ENCODE results near the gene LAMA5.

DNA sequence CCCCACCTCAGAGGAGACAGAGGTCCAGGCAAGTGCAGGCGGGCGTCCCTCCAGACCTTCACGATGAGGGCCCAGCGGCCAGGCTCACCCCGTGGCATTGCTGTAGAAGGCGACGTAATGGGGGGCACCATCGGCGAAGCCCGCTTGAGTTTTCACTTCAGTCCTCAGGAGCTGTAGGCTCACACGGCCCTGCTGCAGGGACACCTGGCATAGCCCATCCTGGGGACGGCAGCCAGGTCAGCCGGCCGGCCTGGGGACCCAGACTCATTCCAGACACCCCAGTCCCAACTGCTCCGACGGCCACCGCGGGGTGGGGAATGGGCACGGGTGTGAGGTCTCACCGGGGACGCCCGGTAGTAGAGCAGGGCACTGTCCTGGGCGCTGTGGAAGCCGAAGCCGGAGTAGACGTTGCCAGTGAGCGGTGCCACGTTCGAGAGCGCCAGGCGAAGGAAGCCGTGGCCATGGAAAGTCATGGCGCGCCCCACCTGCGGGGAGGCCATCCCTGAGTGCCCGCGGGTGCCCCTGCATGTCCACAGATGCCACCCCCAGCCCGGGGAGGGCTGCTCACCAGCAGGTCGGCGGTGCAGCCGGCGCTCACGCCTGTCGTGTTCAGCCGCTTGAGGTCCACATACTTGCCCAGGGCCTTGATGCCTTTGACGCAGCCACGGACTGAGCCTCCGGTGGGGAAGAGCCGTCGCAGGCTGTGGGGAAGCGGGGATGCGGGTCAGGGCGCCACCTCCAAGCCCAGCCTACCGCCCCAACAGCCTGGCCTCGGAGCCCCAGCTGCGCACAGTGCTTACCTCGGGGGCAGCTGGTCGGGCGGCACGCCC lies 55.1 kb downstream of the LAMA5 start:
- TF ChIP-seq CTCF (conservative IDR thresholded peaks at IDR 0.05; ENCODE audit: low read length): no peak
- TF ChIP-seq EZH2phosphoT487 (IDR thresholded peaks at IDR 0.05; ENCODE audit: borderline replicate concordance, low read depth, low read length): no peak

All from OCI-LY7 (cell line).